NCI-H82 (cell line): ENCODE results near the gene ACAD8.

Experiments used
- DNase-seq: peaks from one replicate; lab custom pipeline; 2025; lab: John Stamatoyannopoulos, UW

Gene ACAD8

DNA sequence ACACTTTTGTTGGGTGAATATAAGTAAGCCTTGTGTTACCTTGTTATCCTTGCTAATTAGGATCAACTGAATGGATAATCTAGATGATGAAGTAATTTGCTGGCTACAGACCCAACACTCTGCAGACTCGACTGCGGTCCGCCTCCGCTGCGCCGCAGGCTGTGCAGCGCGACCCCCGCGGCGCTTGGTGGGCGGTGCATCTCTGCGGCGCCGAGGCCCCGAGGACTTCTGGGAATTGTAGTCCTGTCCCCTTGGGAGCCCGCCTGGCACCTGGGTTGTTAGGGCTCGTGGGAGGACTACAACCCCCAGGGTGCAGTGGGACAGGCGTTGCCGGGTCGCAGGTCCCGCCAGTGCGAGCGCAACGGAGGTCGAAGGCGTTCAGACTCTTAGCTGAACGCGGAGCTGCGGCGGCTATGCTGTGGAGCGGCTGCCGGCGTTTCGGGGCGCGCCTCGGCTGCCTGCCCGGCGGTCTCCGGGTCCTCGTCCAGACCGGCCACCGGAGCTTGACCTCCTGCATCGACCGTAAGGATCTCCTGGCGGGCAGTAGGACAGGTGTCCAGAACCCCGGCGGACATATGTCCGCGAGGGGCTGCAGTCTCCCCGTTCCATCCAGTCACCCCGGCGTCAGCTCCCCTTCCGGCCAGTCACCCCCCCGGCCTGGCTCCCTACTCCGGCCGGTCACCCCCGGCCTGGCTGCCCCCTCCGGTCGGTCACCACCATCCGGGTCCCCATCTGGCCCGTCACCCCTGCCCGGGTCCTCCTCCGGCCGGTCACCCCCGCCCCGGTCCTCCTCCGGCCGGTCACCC lies at the start of gene ACAD8, which contains the start of gene THYN1:
Gene ACAD8 (plus strand): TSS at position 381 of the 806 bp plus-strand sequence. CDS start 33 bp downstream, at position 414.
Gene THYN1 (minus strand): TSS at position 165 of the 806 bp plus-strand sequence. CDS start 470 bp downstream, outside the sequence.
- DNase-seq: peak; percentile 98

- no peak for DNase-seq
Observed at GRCh38 chr11:134205729-134206128, 47.6 kb upstream of the ACAD8 start.

DNA sequence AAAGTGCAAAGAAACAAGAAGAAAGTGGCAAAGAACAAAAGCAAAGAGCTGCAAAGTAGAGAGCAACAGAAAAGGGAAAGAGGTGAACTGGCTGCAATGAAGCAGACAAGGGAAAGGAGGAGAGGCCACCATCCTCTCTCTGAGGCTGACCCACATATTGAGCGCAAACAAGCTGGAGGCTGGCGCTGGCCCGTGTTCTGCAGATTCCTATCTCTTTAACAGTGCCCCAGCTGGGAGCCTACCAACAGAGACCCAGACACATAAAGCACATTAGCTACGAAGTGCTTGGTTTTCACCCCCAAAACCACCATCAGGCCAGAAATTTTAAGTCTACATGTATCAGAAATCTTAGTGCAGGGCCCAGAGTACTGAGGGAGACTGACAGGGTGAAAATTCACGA lies 47.2 kb upstream of the ACAD8 start:
- no peak for DNase-seq

DNA sequence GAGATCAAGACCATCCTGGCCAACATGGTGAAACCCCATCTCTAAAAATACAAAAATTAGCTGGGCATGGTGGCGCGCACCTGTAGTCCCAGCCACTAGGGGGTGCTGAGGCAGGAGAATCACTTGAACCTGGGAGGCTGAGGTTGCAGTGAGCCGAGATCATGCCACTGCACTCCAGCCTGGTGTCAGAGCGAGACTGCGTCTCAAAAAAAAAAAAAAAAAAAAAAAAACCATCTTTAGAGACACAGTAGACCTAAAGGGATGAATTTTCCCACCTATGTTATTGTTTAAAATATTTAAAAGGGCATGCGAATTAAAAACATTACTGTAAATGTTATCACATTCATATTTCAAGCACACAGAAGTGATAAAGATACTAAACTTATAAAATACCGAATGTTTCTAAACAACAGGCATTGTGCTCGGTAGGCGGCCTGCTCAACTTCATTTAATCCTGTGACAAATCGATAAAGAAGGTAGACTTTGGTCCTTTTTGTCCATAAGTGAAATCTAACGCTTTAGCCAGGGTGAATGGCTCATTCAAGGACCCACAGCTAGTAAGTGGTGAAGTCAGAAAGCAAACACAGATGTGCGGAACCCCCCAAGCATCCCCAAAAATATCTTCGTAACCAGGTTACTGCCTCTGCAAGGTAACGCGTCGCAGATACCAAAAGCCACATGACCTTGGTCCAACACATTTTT lies 45.7 kb upstream of the ACAD8 start:
- DNase-seq: peak; percentile 50

- no peak for DNase-seq
Observed at GRCh38 chr11:134215836-134216235, 37.5 kb upstream of the ACAD8 start.

GRCh38 chr11:134216816-134217215 lies 36.6 kb upstream of the ACAD8 start:
- DNase-seq: no peak

DNA sequence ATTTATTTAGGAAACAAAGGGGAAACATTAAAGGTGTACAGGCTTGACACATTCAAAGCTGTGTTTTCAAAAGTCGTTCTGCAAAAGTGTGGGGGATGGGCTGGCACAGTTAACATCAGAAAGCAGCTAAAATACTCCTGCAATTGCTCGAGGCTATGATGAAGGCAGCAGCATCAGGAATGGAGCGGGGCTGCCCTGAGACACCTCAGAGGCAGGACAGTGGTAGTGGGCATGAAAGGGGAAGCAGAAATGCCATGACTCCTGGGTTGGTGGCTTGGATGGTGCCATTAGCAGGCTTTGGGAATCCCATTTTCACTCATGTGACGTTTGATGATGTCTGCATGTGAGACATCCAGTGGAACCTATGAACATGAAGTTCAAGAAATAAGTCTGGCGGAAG lies 30.2 kb upstream of the ACAD8 start:
- peak; percentile 36 for DNase-seq

DNA sequence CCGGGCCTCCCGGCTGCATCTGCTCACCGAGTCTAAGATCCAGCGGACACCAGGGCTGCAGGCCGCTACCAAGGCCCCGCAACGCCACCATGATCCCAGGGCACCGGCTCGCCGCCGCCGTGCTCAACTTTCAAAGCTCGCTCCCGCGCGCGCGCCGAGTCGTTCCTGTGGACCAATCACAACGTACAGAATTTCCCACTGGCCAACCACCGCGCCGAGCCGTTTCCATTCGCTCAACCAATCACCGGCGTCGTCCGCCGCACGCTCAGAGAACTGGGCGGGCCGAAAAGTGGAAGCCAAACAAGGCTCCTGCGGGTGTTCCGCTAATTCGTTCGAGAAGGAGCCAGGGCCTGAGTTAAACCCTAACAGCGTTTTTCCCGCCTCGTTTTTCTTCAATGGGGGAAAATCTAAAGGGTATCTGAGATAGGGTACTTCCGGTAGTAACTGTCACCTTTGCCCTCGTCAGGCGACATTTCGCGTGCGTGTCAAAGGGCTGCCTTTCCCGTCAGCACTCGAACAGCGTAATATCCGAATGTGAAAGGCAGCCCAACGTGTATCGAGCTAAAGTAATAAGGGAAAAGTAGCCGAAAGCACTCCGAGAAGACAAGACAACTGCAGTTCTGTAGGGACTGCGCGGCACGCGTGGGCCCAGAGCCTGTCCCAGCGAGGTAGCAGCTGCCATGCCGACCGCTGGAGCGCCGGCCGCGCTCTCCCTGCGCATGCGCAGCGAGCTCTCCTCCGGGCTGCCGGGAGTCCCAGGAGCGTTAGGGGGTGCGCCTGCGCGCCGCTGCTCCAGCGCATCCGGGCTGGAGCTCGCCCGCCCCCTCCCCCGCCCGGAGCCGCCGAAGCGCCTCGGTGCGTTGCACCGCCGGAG lies 29.3 kb upstream of the ACAD8 start, which contains the start of the genes NCAPD3 and VPS26B:
Gene NCAPD3 (minus strand): TSS at position 132 of the 874 bp plus-strand sequence. CDS start 41 bp downstream, at position 91.
Gene VPS26B (plus strand): TSS at position 836 of the 874 bp plus-strand sequence. CDS start 452 bp downstream, outside the sequence.
- DNase-seq: peak; percentile 97

DNA sequence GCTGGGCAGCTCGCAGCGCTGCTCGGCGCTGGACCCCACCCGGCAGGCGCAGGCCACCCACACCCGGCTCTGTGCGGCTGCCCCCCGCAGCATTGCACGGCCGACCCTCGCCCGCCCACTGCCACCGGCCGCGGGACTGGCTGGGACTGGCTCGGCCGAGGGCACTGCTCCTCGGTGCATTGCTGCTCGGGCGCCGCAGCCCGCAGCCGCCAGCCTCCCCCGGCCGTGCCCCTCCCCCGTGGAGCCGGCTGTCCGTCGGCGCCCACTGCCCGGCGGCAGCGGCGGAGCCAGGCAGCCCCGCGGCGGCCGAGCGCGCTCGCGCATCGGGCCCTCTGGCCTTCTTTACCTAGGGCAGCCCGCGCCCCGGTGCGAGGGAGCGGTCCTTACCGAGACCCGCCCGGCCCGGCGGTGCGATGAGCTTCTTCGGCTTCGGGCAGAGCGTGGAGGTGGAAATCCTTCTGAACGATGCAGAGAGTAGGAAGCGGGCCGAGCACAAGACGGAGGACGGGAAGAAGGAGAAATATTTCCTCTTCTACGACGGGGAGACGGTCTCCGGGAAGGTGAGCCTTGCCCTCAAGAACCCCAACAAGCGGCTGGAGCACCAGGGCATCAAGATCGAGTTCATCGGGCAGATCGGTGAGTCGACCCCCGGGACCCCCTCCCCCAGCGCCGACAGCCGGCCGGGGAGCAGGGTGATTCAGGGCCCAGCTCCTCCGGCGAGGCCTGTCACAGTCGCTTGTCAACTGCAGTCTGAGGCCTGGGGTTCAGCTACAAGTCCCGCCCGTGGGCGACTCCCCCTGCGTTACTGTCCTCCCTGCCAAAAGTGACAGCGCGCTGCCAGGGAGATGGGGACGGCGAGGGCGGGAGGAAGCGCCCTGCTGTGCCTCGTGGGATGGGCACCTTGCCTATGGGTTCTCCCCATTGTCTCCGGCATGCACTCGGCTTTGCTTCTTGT lies 28.4 kb upstream of the ACAD8 start:
- peak; percentile 55 for DNase-seq

DNA sequence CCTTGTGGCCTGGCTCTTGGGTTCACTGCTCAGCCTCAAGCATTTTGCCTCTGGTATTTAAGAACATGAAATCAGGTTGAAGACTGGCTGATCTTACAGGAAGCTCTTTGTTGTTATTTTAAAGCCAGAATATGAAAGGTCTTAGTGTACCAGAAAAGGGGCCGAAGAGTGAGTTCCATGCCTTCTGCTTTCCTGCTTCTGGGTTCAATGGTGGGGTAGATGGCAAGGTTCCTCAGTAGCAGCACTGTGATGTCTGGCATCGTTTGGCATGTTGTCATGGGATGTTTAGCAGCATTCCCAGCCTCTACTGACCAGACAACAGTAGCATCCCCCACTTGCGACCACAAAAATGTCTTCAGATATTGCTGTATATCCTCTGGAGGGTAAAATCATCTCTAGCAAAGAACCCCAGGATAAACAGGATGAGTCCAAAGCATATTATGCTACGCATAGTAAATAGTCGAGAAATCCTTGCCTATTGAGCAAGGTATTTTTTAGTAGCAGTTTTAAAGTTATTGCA lies 26.5 kb upstream of the ACAD8 start:
- DNase-seq: no peak

- peak; percentile 37 for DNase-seq
Observed at GRCh38 chr11:134228625-134229024, 24.7 kb upstream of the ACAD8 start.

DNA sequence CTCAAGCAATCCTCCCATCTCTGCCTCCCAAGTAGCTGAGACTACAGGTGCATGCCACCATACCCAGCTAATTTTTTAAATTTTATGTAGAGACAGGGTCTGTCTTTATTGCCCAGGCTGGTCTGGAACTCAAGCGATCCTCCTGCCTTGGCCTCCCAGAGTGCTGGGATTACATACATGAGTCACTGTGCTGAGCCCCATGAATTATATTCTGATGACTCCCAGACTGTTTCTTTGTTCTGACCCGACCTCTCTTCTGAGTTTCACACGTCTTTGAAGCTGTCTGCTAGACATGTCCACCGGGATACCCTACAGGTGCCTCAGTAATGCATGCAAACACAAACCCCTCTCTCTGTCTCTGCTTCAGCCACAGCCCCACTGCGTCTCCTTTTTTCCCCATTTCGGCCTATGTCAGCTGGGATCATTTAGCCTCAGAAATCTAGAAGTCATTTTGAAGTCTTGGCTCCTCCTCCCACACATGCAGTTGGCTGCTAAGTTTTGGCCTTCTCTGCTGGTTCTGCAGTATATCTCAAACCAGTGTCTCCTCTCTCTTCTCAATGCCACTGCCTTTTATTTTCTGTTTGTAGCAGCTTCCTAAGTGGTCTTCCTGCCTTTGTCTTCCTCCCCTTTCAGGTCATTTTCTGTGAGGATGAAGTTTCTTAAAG lies 24.1 kb upstream of the ACAD8 start:
- DNase-seq: no peak

GRCh38 chr11:134230339-134230738 lies 23.0 kb upstream of the ACAD8 start:
- DNase-seq: no peak

DNA sequence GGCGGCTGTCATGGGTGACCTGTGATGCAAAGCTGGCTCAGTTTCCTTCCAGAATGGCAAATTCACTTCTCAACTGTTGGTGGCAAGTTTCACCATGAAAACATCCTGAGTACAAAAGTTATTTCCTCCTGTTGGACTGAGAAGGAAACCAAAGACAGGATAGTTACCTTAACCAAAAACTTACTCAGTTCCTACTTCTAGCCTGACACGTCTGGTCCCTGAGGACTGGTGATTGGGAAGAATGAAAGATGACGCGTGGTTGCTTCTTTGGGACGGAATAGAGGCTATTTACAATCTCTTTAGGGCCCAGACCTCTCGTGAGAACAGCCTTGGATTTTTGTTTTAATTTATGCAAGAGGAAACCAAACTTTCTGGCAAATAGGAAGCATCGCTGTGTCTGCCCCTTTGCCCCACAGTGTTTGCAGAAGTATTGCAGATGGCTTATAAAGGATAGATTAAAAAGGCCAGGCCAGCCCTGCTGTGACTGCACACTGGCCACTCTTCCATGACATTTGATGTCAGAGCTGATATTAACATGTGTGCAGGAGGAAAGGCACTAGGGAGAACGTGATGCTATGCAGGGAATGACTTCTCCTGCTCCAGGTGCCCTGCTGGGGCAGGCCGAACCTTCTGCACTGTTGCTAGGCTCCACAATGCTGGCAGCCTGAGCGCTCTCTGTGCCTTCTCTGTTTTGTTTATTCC lies 21.3 kb upstream of the ACAD8 start:
- no peak for DNase-seq

- no peak for DNase-seq
Observed at GRCh38 chr11:134233729-134234179, 19.6 kb upstream of the ACAD8 start.

- DNase-seq: no peak
Observed at GRCh38 chr11:134235399-134235798, 18.0 kb upstream of the ACAD8 start.

GRCh38 chr11:134236834-134237556 lies 16.4 kb upstream of the ACAD8 start:
- DNase-seq: no peak

DNA sequence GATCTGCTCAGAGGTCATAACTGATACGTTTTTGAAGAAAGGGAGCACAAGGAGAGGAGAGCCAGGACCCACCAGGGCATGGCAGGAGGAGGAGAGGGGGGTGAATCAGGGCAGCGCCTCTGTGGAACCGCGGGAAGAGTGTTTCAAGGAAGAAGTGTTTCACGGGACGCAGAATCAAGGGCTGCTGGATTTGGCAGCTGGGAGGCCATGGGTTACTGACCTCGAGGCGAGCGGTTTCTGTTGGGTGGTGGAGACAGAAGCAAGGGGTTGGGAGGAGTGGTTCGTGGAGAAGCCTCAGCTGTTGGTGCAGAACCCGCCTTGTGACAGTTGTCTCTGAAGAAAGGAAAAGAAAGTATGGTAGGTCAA lies 15.8 kb upstream of the ACAD8 start:
- no peak for DNase-seq

DNA sequence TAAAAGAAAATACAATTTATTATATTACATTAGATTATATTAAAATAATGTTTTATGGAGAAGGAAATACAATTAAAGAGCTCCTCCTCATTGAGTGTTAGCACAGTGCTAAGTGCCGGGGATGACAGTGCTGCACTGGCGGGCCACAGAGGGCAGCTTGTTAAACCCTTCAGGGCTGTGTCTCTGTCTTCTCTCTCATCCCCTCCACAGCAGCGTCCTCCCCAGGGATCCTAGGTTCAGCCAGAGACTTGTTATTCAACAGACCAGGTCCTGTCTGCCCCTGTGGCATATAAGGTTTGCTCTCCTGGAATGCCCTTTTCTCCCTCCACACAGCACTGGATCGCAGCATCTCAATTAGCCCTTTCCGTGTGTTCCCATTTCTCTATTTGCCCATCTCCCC lies 14.4 kb upstream of the ACAD8 start:
- no peak for DNase-seq
